NCI-H1694 treated with DMSO at 0.1 percent for 48 hours (cell line): ENCODE results near the gene HEATR3.
"Not testable (repeated sequence)": the region's sequence is repeated elsewhere in the genome, so short reads cannot be mapped to it uniquely, and the experiment has no call there.

Source experiments
- DNase-seq: peaks from one replicate; lab custom pipeline; 2025; lab: John Stamatoyannopoulos, UW

The HEATR3 gene

DNA sequence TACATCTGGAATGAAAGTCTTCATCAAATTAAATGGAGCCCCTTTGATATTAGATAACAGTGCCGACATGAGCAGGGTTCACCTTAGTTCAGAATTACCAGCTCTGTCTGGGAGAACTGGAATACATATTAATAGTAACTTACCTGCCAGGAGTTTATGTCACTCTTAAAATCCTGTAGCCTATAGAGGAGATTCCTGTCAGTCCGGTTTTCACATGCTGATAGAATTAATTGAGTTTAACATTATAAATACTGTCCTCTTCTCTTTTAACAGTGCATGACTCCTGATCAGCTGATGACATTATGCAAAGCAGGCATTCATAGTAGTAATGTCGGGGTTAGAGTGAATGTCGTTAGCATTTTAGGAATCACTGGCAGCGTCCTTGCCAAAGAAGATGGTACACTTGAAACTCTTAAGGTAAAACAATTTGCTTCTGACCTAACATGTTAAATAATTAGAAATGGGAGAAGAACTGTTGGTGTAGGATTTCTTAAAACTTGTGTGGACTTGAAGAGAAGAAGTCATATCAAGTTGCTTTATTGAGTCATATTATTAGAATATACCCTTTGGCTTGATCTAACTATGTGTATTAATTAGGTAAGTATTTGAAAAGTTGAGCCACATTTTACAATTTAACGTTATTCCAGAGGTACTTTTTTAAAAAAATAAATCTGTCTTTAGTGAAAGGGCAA, 34.3 kb downstream of the HEATR3 start:
- no peak for DNase-seq

DNA sequence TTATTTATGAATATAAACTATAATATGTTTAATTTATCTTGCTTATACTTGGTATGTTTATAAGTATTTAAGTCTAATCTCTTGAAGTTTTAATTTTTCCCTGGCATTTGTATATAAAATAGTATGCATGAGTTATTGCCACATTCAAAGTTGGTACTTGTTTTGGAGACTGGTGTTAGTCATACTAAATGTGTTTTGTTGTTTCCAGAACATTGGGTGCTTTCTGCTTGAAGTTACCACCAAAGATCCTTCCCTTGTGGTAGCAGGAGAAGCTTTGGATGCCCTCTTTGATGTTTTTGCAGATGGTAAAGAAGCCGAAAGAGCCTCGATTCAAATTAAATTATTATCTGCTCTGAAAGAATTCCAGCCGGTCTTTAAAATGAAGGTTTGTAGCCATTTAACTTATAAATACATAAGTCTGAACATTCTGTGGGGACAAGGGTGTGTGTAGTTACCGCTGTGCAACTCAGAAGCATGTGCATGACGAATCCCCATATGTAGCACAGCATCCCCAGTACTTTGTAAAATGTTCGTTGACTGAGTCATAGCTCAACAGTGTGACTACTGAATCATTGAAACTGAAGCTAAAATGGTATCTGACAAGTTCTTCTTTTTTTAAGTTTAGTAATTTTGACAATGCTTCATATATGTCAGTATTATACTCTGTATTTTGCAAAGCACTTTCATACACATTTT, 36.4 kb downstream of the HEATR3 start:
- no peak for DNase-seq

DNA sequence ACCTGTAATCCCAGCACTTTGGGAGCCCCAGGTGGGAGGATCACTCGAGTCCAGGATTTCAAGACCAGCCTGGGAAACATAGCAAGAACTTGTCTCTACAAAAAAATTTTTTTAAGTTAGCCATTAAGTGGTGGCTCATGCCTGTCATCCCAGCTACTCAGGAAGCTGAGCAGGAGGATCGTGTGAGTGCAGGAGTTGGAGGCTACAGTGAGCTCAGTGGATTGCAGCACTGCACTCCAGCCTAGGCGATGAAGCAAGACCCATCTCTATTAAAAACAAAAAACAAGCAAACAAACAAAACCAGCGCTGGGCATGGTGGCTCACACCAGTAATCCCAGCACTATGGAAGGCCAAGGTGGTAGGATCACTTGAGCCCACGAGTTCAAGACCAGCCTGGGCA, 38.0 kb downstream of the HEATR3 start:
- no peak for DNase-seq

DNA sequence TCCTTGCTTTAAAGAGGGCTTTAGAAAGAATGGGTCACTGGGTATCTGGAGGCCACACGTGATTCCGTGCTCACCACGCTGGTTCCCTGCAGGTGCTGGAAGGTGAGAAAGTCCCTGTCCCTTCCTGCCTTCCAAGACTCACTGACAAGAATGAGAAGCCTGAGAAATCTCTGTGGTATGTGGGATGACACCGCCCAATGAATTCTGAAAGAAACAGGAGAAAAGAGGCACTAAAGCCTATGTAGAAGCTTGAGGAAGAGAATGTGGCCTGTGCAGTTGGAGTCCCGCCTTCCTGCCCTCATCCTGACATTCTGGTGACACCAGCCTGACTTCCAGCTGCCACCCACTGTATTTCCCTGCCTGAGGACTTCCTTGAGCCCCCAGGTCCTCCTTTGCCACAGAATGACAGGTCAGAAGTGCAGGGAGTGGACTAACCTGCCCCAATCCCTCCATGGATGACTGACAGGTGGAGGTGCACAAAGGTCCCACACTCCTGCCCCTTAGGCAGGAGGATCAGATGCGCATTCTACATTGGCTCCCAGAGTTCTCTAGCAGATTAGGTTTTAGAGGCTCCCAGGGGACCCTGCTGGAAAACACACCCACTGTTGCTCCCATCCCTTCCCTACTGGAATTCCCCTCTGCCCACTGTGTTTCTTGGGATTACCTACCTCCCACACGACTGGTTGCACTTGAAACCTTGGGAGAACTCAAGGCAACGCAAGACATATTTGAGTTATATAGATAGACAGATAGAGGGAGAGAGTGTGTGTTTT, 48.8 kb downstream of the HEATR3 start:
- DNase-seq, result no peak

DNA sequence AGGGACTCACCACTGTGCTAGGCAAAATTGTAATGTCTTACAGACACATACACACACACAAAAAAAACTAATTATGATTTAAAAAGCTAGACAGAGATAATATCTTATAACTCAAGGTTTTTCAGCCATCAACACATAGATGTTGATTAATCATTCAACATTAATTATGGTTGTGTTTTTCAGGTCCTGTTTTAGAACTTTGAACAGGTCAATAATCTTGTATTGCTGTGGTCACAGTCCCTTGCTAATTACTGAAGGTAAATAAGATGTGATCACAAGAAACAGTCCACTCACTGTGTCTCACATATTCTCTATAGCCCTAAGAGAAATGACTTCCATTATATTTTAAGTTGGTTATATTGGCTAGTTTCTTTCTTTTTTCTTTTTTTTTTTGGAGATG, 54.9 kb downstream of the HEATR3 start:
- no peak for DNase-seq

DNA sequence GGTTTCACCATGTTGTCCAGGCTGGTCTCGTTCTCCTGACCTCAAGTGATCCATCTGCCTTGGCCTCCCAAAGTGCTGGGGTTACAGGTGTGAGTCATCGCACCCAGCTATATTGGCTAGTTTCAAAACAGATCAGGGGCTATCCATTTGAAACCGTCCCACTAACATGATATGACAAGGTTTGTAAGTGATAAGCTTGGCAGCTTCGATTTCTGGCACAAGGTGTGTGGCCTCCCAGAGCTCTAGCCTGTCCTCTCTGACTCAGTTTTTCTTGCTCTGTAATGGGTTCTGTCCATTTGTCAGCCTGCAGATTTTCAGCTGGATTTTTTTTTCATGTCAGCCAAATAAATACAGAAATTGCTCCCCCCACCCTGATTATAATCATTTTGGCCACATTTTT, 55.5 kb downstream of the HEATR3 start:
- DNase-seq, result no peak

DNA sequence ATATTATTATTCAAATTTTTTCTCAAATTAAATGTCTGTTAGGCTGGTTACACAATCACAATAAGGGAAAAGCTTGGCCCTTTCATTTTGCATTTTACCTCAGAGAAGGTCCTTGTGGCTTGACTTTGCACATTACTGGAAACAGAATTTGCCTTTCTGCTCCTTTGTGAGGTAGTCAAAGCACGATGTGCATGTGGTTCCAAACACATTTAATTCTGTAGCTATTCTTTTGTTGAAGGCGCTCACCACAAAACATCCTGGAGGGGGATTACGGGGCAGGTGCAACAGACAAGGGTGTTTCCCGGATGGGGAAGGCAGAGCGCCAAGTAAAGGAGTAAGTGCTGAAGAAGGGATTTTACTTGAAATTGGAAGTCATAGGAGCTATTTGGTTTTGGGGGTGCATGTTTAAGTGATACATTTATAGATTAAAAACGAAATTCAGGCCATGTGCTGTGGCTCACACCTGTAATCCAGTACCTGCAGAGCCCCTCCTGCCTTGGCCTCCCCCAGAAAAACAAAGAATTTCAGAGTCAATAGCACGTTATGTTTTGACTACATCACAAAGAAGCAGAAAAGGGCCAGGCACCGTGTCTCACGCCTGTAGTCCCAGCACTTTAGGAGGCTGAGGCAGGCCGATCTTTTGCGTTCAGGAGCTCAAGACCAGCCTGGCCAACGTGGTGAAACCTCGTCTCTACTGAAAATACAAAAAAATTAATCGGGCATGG, 56.1 kb downstream of the HEATR3 start:
- no peak for DNase-seq

DNA sequence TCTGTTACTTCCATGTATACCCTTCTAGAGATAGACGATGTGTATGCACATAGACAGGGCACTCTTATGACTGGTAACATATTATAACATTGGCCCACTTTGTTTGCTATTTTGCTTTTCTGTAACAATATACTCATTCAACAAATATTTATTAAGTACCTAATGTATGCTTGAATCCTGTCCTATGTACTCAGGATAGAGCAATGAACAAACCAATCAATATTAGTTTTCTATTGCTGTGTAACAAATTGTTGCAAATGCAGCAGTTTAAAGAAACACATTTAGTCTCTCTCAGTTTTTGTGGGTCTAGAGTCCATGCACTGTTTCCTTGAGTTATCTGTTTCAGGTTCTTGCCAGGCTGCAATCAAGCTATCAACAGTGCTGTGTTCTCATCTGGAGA, 57.6 kb downstream of the HEATR3 start:
- DNase-seq, result no peak

DNA sequence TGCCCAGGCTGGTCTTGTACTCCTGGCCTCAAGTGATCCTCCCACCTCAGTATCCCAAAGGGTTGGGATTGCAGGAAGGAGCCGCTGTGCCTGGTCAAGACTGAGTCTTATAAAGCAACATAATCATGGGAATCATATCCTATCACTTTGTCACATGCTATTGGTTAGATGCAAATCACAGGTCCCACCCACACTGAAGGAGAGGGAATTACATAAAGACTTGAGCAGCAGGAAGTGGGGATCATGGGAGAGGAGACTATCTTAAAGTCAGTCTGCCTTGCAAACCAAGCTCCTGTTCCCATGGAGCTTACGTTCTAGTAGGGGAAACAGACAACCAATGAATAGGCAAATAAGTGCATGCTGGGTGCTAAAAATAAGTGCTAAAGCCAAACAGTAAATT, 59.0 kb downstream of the HEATR3 start:
- no peak for DNase-seq

DNA sequence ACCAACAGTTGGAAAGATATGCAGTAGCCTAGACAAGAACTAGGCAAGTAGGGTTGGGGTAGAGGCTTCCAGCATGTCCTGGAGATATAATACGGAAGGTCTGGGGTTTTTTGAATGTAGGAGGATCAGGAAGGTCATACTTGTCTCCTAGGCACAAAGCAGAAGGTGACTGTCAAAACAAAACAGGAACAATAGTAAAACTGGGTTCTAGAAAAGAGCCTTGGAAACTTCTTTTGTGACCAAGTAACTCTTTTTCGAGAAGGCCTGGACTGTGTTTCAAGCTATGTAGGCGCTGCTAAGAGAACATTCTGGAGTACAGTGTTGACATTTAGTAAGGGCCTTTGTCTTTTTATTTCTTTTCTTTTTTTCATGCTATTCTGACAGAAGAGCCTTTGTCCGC, 60.4 kb downstream of the HEATR3 start:
- DNase-seq, result no peak

DNA sequence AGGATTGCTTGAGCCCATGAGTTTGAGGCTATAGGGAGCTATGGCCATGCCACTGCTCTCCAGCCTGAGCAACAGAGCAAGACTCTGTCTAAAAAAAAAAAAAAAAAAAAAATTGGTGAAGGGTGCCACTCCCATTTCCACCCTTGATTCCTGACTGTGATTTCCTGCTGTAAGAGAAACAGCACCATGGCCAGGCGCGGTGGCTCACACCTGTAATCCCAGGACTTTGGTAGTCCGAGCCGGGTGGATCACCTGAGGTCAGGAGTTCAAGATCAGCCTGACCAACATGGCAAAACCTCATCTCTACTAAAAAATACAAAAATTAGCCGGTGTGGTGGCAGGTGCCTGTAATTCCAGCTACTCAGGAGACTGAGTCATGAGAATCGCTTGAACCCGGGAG, 66.8 kb downstream of the HEATR3 start:
- not testable (repeated sequence) for DNase-seq

DNA sequence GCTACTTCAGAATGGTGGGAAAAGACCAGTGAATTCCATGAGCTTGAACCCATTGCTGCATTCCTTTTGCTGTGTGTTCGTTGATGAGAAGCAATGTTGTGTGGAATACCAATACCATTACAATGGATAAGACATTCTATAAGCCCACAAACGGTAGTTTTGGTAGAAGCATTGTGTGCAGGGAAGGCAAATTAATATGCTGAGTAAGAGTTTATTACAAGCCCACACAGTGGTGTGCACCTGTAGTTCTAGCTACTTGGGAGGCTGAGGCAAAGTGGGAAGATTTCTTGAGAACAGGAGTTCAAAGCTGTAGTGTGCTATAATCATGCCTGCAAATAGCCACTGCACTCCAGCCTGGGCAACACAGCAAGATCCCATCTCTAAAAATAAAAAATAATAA, 67.4 kb downstream of the HEATR3 start:
- DNase-seq, result no peak

DNA sequence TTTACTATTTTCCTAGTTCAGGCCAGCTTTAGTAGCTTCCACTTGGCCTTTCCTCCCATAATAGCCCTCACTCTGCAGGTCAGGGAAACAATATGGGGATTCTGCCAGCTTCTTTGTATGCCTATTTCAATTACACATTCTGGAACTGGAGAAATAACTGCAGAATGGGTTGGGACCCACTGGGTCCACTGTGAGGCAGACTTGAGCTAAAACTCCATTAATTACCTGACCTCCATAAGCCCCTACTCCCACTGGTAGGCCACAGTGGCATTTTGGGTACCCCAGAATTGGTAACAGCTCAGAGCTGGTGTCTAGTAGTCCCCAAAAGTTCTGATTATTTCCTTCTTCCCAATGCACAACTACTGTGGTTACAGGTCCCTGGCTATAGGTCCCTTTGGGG, 70.6 kb downstream of the HEATR3 start:
- DNase-seq, result peak; percentile 31

DNA sequence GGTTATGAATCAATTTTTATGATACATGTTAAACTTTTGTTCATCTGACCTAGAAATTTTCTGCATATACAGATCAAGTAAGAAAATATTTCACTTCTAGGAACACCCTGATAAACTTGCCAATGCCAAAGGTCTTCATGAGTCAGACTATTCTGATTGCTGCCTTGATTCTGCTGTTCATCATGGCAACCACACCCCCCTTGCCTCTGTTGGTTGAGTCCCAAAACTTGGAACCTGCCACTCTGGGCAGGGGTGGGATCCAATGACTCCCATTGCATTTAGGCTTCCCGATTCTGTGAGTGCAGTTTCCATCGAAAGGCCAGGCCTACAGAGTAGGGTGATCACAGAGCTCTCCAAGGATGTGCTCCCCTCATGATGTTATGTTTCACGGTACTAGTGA, 71.5 kb downstream of the HEATR3 start:
- DNase-seq, result no peak

DNA sequence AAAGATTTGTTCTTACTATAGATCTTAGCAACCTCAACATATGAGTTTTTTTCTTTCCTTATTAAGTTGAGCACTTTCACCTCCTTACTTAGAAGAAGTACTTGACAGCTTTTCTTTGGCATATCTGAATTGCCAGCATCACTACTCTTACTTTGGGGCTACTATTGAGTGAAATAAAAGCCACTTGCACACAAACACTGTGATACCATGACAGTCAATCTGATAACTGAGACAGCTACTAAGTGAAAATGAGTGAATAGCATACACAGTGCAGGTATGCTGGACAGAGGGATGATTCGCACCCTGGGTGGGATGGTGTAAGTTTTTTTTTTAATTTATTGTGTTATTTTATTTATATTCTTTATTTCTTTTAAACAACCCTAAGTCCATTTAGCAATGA, 73.8 kb downstream of the HEATR3 start:
- DNase-seq, result no peak

DNA sequence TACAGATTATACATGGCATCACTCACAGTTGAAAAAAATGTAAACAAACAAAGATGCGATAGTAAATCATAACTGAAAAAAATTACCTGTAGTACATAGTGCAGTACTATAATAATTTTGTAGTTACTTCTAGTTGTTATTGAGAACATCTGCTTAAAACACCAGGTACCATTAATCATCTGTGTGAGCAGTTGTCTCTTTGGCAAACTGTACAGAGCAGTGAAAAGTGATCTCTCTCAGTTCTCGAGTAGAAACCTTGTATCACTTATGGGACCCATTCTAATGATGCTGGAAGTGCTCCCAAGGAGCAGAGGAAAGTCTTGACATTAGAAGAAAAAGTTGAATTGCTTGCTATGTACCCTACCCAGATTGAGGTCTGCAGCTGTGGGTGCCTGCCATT, 78.4 kb downstream of the HEATR3 start:
- no peak for DNase-seq

DNA sequence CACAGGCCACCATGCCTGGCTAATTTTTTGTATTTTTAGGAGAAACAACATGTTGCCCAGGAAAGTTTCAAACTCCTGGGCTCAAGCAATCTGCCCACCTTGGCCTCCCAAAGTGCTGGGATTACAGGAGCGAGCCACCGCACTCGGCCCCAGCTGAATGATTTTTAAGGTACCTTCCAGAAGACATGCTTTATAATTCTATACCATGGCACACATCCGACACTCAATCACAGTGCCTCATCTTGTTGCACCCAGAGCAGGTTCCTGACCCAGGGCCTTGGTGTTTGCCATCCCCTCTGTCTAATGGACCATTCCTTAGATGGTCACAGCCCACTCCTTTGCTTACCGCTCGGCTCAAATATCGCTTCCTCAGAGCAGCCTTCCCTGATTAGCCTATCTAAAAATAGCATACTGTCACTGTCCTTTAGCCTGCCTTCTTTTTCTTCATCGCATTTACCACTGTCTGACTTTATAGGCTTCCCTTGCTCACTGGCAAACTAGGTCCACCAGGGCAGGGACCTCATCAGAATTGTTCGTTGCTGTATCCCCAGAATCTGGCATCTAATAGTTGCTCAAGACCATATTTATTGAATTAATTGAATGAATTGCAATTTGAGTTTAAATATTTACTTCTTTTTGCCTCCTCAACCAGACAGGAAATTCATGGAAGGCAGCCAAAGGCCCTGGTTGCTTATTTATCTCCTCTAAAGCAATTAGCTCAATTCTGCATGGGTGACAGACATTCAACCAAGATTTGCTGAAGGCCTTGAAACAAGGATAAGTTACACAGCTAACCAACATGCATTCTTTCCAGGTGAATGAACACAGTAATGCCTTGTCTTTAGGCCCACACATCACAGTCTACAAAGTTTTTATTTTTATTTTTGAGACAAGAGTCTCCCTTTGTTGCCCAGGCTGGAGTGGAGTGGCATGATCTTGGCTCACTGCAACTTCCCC, 81.0 kb downstream of the HEATR3 start:
- no peak for DNase-seq

DNA sequence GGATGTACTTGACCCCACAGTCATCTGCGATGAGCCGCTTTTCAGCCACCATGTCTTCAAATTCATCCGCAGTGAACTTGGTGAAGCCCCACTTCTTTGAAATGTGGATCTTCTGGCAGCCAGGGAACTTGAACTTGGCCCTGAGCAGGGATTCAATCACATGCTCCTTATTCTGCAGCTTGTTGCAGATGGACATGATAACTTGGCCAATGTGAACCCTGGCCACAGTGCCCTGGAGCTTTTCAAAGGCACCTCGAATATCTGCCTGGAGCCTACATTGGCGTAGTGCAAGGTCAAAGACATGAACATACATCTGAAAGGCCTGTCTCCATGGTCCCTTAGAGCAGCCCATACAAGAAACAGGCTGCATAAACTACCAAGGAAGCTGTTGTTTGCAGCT, 85.6 kb downstream of the HEATR3 start:
- DNase-seq, result no peak

DNA sequence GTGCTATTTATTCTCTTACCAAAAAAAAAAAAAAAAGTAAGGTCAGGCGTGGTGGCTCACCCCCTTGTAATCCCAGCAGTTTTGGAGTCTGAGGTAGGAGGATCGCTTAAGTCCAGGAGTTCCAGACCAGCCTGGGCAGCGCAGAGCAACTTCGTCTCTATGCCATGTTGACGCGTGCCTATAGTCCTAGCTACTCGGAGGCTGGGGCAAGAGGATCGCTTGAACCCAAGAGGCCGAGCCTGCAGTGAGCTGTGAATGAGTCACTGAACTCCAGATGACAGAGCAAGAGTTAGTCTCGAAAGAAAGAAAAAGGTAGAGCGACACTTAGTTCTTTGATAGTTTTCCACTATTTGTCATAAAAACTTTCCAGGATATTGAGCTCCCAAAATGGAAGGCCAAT, 86.0 kb downstream of the HEATR3 start:
- DNase-seq, result no peak

DNA sequence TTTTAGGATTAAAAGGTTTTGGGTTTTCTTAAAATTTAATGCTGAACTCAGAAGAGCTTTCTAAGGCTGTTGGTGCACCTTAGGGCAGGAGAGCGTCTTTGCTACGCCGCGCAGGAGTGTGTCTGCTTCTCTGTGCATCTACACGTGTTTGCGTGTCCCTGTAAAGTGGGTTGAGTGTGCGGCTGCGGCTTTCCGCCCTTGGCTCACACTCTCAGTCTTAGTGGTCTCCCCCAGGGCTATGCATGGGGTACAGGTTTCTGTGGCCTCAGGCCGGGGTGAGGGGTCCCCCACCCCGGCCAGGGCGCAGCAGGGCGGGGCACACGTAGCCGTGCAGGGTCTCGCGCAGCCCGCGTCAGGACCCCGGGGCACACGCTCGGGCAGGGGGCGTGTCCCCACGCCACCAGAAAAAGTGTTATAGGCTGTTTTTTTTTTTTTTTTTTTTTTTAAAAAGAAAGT, 86.6 kb downstream of the HEATR3 start:
- DNase-seq, result no peak
